ENCODE results near the gene MRTFA.

GRCh38 chr22:40679249-40679963, 42.9 kb upstream of the MRTFA start, which contains the start of gene MCHR1:
- no peak for TF ChIP-seq ZNF12 (CRISPR knock-in tag; IDR thresholded peaks at IDR 0.05)
- 0 out of 2 replicates have a peak, but pooled peaks have one; percentile 85 for TF ChIP-seq FOXO4 (CRISPR knock-in tag; conservative IDR thresholded peaks at IDR 0.05)
- TF ChIP-seq ZNF850 (CRISPR knock-in tag; conservative IDR thresholded peaks at IDR 0.05), result no peak
- TF ChIP-seq CTCF (CRISPR knock-in tag; IDR thresholded peaks at IDR 0.05), result no peak
- TF ChIP-seq MAX (IDR thresholded peaks at IDR 0.05), result no peak
- TF ChIP-seq CHCHD3 (CRISPR knock-in tag; IDR thresholded peaks at IDR 0.05), result no peak
- no peak for TF ChIP-seq KDM1A (CRISPR knock-in tag; IDR thresholded peaks at IDR 0.05)
- TF ChIP-seq SETDB1 (CRISPR knock-in tag; IDR thresholded peaks at IDR 0.05; ENCODE audit: borderline replicate concordance), result no peak

Measured in HepG2 (cell line).